OCI-LY7 (cell line): ENCODE data around the gene TFCP2. TPM values are rescaled to one million over a fixed set of nuclear protein-coding genes. Genes with fewer than 3 reads are reported as not detected.
A peak's percentile ranks its signal among the peaks of the same experiment; 100 is the strongest.

Experiments
- BruUV-seq: library from RNA; stranded (reverse); fragments of 400-500 nt; replicated peaks from 2 replicates; lab custom pipeline; 2021; lab: Mats Ljungman, UMichigan
- CTCF ChIA-PET: fragments of 300-600 bp; sonication (Branson Sonifier 250); formaldehyde crosslinking; loops from one replicate; lab custom pipeline; 2022; ENCODE audit warnings: antibody characterized with exemption; ENCODE audit not compliant: unreplicated experiment; lab: Charles Lee
- POLR2A ChIA-PET: fragments of 300-600 bp; sonication (Branson Sonifier 250); formaldehyde crosslinking; loops from one replicate; lab custom pipeline; 2022; ENCODE audit warnings: antibody characterized with exemption; lab: Charles Lee
- DNase-seq: peaks from one replicate; pipeline ENCODE4 v3.0.0-alpha.2; 2015; ENCODE audit warnings: low spot score
- H2AFZ ChIP-seq: fragments of 200-600 bp; sonication (generic), shearing (Covaris generic); 2 replicates; pipeline ENCODE4 v1.6.1; 2014; ENCODE audit warnings: mild to moderate bottlenecking, antibody characterized with exemption, low read length, moderate library complexity
- H3K27ac ChIP-seq: fragments of 200-600 bp; sonication (generic); 2 replicates; pipeline ENCODE4 v1.5.1; 2014; ENCODE audit warnings: mixed run types, low read depth, mild to moderate bottlenecking, moderate library complexity, low read length, inconsistent platforms; ENCODE audit not compliant: poor library complexity, severe bottlenecking
- H3K36me3 ChIP-seq: fragments of 200-600 bp; sonication (generic); 2 replicates; pipeline ENCODE4 v1.6.1; 2014; ENCODE audit warnings: mild to moderate bottlenecking, antibody characterized with exemption, low read length, moderate library complexity, mixed read lengths; ENCODE audit not compliant: insufficient read depth
- H3K4me1 ChIP-seq: fragments of 200-600 bp; sonication (generic); 2 replicates; pipeline ENCODE4 v1.5.1; 2014; ENCODE audit warnings: mild to moderate bottlenecking, low read length; ENCODE audit not compliant: insufficient read depth, poor library complexity, severe bottlenecking
- H3K4me2 ChIP-seq: fragments of 200-600 bp; sonication (generic); 2 replicates; pipeline ENCODE4 v1.6.1; 2014; ENCODE audit warnings: mild to moderate bottlenecking, low read length
- H3K4me3 ChIP-seq: fragments of 200-600 bp; sonication (generic); 2 replicates; pipeline ENCODE4 v1.5.1; 2014; ENCODE audit warnings: mild to moderate bottlenecking, low read depth, low read length; ENCODE audit not compliant: poor library complexity, severe bottlenecking
- H3K79me2 ChIP-seq: fragments of 200-600 bp; sonication (generic); 2 replicates; pipeline ENCODE4 v1.6.1; 2016; ENCODE audit warnings: low read depth, mild to moderate bottlenecking, low read length, moderate library complexity, mixed read lengths; ENCODE audit not compliant: insufficient read depth
- H3K9me2 ChIP-seq: fragments of 200-600 bp; sonication (generic); 2 replicates; pipeline ENCODE4 v1.6.1; 2016; ENCODE audit warnings: mild to moderate bottlenecking, low read length, mixed read lengths; ENCODE audit not compliant: insufficient read depth
- H3K9me3 ChIP-seq: fragments of 200-600 bp; sonication (generic); 2 replicates; pipeline ENCODE4 v1.6.1; 2014; ENCODE audit warnings: mild to moderate bottlenecking, mixed run types, low read length, mixed read lengths
- H4K20me1 ChIP-seq: fragments of 200-600 bp; sonication (generic); 2 replicates; pipeline ENCODE4 v1.6.1; 2014; ENCODE audit warnings: mild to moderate bottlenecking, antibody characterized with exemption, low read length, moderate library complexity, mixed read lengths; ENCODE audit not compliant: insufficient read depth
- EZH2phosphoT487 ChIP-seq: fragments of 200-600 bp; sonication (generic); IDR thresholded peaks from 2 replicates; pipeline ENCODE4 v1.6.1; 2018; ENCODE audit warnings: low read depth, borderline replicate concordance, mild to moderate bottlenecking, mixed run types, antibody characterized with exemption, low read length, moderate library complexity, mixed read lengths
- intact Hi-C: fragments of 100-400 bp; cut with micrococcal nuclease; formaldehyde crosslinking; loops from one replicate; pipeline ENCODE4 v1.10.0; 2022; ENCODE audit not compliant: unreplicated experiment
- total RNA-seq, 2 experiments: library from RNA; depleted of rRNA in 1 of 2; stranded (reverse); fragments of >200 nt in 1 of 2; shearing (Covaris generic) in 1 of 2; gene quantifications; 2 replicates each; pipeline ENCODE4 v1.2.3, GENCODE V29; 2014 to 2022
- TF ChIP-seq, protein P1 (sequence below): fragments of 200-600 bp; sonication (generic); conservative IDR thresholded peaks from 2 replicates; pipeline ENCODE4 v1.5.1; 2014; ENCODE audit warnings: mild to moderate bottlenecking, antibody characterized with exemption, low read length, moderate library complexity, mixed read lengths

Gene TFCP2
- total RNA-seq, 2 experiments from 2014 or later: 7.2 to 11.5 TPM

DNA sequence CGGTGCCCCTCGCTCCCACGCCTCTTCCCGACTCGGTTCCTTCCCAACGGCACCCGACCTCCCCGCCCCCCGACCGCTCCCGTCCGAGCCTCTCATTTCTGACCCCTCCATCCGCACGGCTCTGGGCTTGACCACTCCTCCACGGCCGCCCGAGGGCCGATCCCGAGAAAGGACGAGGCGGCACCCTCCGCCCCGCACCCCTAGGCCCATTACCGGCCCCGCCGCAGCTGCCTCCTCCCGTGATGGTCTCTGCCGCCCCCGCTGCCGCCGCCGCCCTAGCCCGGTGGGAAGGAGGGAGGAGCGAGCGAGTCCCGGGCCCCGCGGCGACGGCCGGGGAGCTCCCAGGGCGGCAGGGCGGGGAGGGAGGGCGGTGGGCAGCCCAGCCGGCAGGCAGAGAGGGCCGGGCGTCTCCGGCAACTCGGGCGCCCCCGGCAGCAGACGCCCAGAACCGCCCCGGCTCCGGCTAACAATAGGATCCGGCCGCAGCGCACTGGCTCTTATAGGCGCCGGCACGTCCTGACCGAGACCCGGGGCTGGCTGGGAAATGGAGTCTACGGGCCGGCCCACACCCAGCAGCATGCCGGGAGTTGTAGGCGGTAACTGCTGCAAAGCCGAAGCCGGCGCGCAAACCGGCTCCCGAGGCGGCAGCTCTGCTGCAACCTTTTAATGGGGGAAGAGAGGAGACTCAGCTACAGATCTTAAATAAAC, 89.7 kb downstream of the TFCP2 start, which contains the start of gene CSRNP2:
CSRNP2 (minus strand) TSS at position 471 of the 708 bp plus-strand sequence. CDS start 7,035 bp downstream, outside the sequence.
- POLR2A ChIA-PET: interaction anchor here (0.6 to 1.4 kb wide), 18 partner anchors 9 to 1580 kb away, joined by 3 to 9 read pairs (median 4); partner anchors contain the start of genes DAZAP2 and POU6F1
- H3K9me2 ChIP-seq: no peaks in the 10 kb centered on the region
- peaks cover 17% of the 10 kb centered on the region; the same call in 1 of the 2 replicates for H3K79me2 ChIP-seq
- H2AFZ ChIP-seq: peak within 1 kb of the TSS; percentile 70; the same call in 1 of the 2 replicates
- no peaks in the 10 kb centered on the region for H3K9me3 ChIP-seq
- H3K36me3 ChIP-seq: no peaks in the 10 kb centered on the region; the same call in 1 of the 2 replicates
- CTCF ChIA-PET: interaction anchor here (0.9 kb wide), 1 partner anchor 18 kb away, joined by 3 read pairs; no protein-coding TSS in a partner anchor
- no peaks in the 10 kb centered on the region for H4K20me1 ChIP-seq
- H3K4me1 ChIP-seq: peaks cover 23% of the 10 kb centered on the region
- BruUV-seq: no TSS peak
- H3K4me3 ChIP-seq: peak within 1 kb of the TSS; percentile 90
- no peak within 1 kb of the TSS for H3K27ac ChIP-seq
- peak within 1 kb of the TSS; percentile 82 for H3K4me2 ChIP-seq
- peak; percentile 95 for DNase-seq
- intact Hi-C loops: loop anchor here (1.0 to 10.0 kb wide), 3 partner anchors 35 to 132 kb away; partner anchors contain the start of genes LETMD1 and POU6F1
- no peak for TF ChIP-seq EZH2phosphoT487
- TF ChIP-seq, protein P1, sequence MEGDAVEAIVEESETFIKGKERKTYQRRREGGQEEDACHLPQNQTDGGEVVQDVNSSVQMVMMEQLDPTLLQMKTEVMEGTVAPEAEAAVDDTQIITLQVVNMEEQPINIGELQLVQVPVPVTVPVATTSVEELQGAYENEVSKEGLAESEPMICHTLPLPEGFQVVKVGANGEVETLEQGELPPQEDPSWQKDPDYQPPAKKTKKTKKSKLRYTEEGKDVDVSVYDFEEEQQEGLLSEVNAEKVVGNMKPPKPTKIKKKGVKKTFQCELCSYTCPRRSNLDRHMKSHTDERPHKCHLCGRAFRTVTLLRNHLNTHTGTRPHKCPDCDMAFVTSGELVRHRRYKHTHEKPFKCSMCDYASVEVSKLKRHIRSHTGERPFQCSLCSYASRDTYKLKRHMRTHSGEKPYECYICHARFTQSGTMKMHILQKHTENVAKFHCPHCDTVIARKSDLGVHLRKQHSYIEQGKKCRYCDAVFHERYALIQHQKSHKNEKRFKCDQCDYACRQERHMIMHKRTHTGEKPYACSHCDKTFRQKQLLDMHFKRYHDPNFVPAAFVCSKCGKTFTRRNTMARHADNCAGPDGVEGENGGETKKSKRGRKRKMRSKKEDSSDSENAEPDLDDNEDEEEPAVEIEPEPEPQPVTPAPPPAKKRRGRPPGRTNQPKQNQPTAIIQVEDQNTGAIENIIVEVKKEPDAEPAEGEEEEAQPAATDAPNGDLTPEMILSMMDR: 0 out of 2 replicates have a peak, but pooled peaks have one; percentile 24

- no TSS peak for BruUV-seq
- H3K9me3 ChIP-seq: no peaks in the 10 kb centered on the region
- TF ChIP-seq EZH2phosphoT487: no peak
- TF ChIP-seq, protein P1: no peak
- no peaks in the 10 kb centered on the region for H4K20me1 ChIP-seq
- peak overlapping the region; percentile 82 for H3K4me2 ChIP-seq
- H3K4me3 ChIP-seq: peak overlapping the region; percentile 90
- CTCF ChIA-PET: interaction anchor here (0.6 to 0.9 kb wide), 2 partner anchors 19 to 20 kb away, joined by 3 read pairs; no protein-coding TSS in a partner anchor
- H3K79me2 ChIP-seq: peaks cover 23% of the 10 kb centered on the region; the same call in 1 of the 2 replicates
- intact Hi-C loops: loop anchor here (1.0 to 10.0 kb wide), 3 partner anchors 34 to 132 kb away; partner anchors contain the start of genes LETMD1 and POU6F1
- H3K36me3 ChIP-seq: no peaks in the 10 kb centered on the region; the same call in 1 of the 2 replicates
- no peak overlapping the region for H3K27ac ChIP-seq
- DNase-seq: peak; percentile 43
- H3K9me2 ChIP-seq: no peaks in the 10 kb centered on the region
- peaks cover 29% of the 10 kb centered on the region for H3K4me1 ChIP-seq
- POLR2A ChIA-PET: interaction anchor here (0.6 to 1.4 kb wide), 12 partner anchors 9 to 1580 kb away, joined by 3 to 9 read pairs (median 3); partner anchors contain the start of genes DAZAP2 and POU6F1
- peak overlapping the region; percentile 18; the same call in 1 of the 2 replicates for H2AFZ ChIP-seq
These were observed 90.3 kb downstream of the TFCP2 start for GRCh38 chr12:51082561-51083125.
